CD4-positive, alpha-beta T cell (primary cell): ENCODE data around the gene AFG3L2. TPM values are rescaled to one million over a fixed set of nuclear protein-coding genes. Genes with fewer than 3 reads are reported as not detected.

ENCODE experiments used
- ATAC-seq: fragments of 200-7000 bp; cut with Tn5 transposase; one replicate; pipeline ENCODE4 v1.10.0; 2022; ENCODE audit warnings: mild to moderate bottlenecking; ENCODE audit not compliant: poor library complexity
- CTCF ChIA-PET: fragments of 350-600 bp; sonication (Branson Sonifier 250); formaldehyde crosslinking; loops from one replicate; lab custom pipeline; 2021; ENCODE audit warnings: antibody characterized with exemption, inconsistent platforms; lab: Charles Lee
- POLR2A ChIA-PET: fragments of 350-600 bp; sonication (Branson Sonifier 250); formaldehyde crosslinking; loops from one replicate; lab custom pipeline; 2021; ENCODE audit warnings: antibody characterized with exemption, inconsistent platforms; lab: Charles Lee
- DNase-seq, 14 experiments: peaks; one replicate each; pipeline ENCODE4 v3.0.0-alpha.2; 2013 to 2020; ENCODE audit warnings: mixed read lengths in 2 of 14
- H3K27ac ChIP-seq, 2 donors: one replicate each; pipeline versions ENCODE4 v1.5.1 to v1.7.0; 2013; ENCODE audit warnings: low read length in 2 of 2, low read depth in 1 of 2, mild to moderate bottlenecking in 1 of 2
- H3K27me3 ChIP-seq, 2 experiments: 1 replicate in 1 of 2; 2 replicates in 1 of 2; pipeline versions ENCODE4 v1.6.1 to v1.7.0; 2013; ENCODE audit warnings: low read length in 2 of 2, control low read depth in 1 of 2, mild to moderate bottlenecking in 1 of 2, moderate library complexity in 1 of 2; ENCODE audit not compliant: insufficient read depth in 2 of 2, control insufficient read depth in 1 of 2
- H3K36me3 ChIP-seq: one replicate; pipeline ENCODE4 v1.6.1; 2013; ENCODE audit warnings: low read length, control low read depth; ENCODE audit not compliant: insufficient read depth
- H3K4me1 ChIP-seq: one replicate; pipeline ENCODE4 v1.6.1; 2013; ENCODE audit warnings: low read length, control low read depth; ENCODE audit not compliant: insufficient read depth
- H3K4me3 ChIP-seq: one replicate; pipeline ENCODE4 v1.5.1; 2013; ENCODE audit warnings: mild to moderate bottlenecking, low read length, moderate library complexity
- H3K9me3 ChIP-seq, 2 experiments: 1 replicate in 1 of 2; 2 replicates in 1 of 2; pipeline versions ENCODE4 v1.6.1 to v1.7.0; 2013; ENCODE audit warnings: low read length in 2 of 2, mild to moderate bottlenecking in 2 of 2, control low read depth in 1 of 2, moderate library complexity in 1 of 2; ENCODE audit not compliant: control insufficient read depth in 1 of 2, insufficient read depth in 1 of 2
- H3K27ac Mint-ChIP-seq: one replicate; pipeline ENCODE4 v1.8.0; 2020; ENCODE audit warnings: mixed read lengths
- H3K27me3 Mint-ChIP-seq: one replicate; pipeline ENCODE4 v1.8.0; 2021; ENCODE audit warnings: mixed read lengths
- H3K36me3 Mint-ChIP-seq: one replicate; pipeline ENCODE4 v1.8.0; 2021; ENCODE audit warnings: low read depth, mixed read lengths
- H3K4me1 Mint-ChIP-seq: one replicate; pipeline ENCODE4 v1.8.0; 2021; ENCODE audit warnings: low read depth, mixed read lengths
- H3K4me3 Mint-ChIP-seq: one replicate; pipeline ENCODE4 v1.8.0; 2020; ENCODE audit warnings: mild to moderate bottlenecking, mixed read lengths
- H3K9me3 Mint-ChIP-seq: one replicate; pipeline ENCODE4 v1.8.0; 2020; ENCODE audit warnings: mixed read lengths
- intact Hi-C, 2 experiments: fragments of 100-400 bp; cut with DNase I in 1 of 2; cut with micrococcal nuclease in 1 of 2; formaldehyde crosslinking; loops; one replicate each; pipeline versions ENCODE4 v1.15.1 to v1.9.0; 2023 to 2025; cut with DNase I, micrococcal nuclease
- total RNA-seq, 174 experiments: library from RNA in 2 of 174; stranded (reverse) in 2 of 174; gene quantifications; one replicate each; pipeline ENCODE4 v1.2.3 and lab custom pipeline; 2021 to 2026
- TF ChIP-seq, protein P1 (sequence below): fragments of 200-600 bp; IDR thresholded peaks from one replicate; pipeline ENCODE4 v1.8.0; 2022; ENCODE audit warnings: antibody characterized with exemption, mild to moderate bottlenecking

AFG3L2 gene
- total RNA-seq, 2 experiments from 2014 or later: 40.4 to 46.8 TPM

DNA sequence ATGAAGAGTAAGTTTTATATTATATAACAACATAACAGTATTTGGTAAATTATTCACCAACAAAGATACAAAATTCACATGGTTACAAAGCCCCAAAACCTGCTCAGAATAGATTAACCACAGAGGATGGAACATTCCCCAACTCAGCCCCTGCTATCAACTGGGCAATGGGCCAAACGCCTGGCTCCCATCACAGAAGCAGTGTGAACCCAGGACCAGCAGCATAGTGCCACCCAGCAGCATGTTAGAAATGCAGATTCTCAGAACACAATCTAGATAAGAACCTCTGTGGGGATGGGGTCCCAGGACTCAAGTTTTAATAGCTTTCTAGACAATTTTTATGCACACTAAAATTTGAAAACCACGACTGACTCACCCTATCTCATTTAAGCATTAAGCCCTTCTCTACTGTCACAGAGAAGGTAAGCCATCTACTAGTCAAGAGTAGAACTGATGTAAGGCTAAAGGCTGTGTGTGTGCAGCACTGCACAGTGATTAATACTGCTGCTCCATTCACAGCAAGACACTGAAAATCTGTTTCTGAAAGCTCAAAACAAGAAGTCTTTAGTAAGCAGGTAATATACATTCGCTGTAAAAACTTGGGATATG, 15.2 kb downstream of the AFG3L2 start:
- Histone ChIP-seq H3K36me3 (peaks cover 81% of the 10 kb centered on the region), H3K4me3 (no peak overlapping the region), H3K27me3 (no peaks in the 10 kb centered on the region), H3K9me3 (no peaks in the 10 kb centered on the region), H3K27ac (no peak overlapping the region), H3K4me1 (no peaks in the 10 kb centered on the region)
- no peaks in the 10 kb centered on the region for H3K9me3 Mint-ChIP-seq
- peaks cover 94% of the 10 kb centered on the region for H3K36me3 Mint-ChIP-seq
- H3K4me1 Mint-ChIP-seq: peaks cover under 1% of the 10 kb centered on the region
- intact Hi-C loops: no loop called here
- no peak overlapping the region for H3K4me3 Mint-ChIP-seq
- no peaks in the 10 kb centered on the region for H3K27me3 Mint-ChIP-seq
- DNase-seq (no peak), ATAC-seq (no peak)
- ChIA-PET CTCF (no interaction called here), POLR2A (no interaction called here)
- no peak overlapping the region for H3K27ac Mint-ChIP-seq
- TF ChIP-seq, protein P1, sequence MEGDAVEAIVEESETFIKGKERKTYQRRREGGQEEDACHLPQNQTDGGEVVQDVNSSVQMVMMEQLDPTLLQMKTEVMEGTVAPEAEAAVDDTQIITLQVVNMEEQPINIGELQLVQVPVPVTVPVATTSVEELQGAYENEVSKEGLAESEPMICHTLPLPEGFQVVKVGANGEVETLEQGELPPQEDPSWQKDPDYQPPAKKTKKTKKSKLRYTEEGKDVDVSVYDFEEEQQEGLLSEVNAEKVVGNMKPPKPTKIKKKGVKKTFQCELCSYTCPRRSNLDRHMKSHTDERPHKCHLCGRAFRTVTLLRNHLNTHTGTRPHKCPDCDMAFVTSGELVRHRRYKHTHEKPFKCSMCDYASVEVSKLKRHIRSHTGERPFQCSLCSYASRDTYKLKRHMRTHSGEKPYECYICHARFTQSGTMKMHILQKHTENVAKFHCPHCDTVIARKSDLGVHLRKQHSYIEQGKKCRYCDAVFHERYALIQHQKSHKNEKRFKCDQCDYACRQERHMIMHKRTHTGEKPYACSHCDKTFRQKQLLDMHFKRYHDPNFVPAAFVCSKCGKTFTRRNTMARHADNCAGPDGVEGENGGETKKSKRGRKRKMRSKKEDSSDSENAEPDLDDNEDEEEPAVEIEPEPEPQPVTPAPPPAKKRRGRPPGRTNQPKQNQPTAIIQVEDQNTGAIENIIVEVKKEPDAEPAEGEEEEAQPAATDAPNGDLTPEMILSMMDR: no peak

DNA sequence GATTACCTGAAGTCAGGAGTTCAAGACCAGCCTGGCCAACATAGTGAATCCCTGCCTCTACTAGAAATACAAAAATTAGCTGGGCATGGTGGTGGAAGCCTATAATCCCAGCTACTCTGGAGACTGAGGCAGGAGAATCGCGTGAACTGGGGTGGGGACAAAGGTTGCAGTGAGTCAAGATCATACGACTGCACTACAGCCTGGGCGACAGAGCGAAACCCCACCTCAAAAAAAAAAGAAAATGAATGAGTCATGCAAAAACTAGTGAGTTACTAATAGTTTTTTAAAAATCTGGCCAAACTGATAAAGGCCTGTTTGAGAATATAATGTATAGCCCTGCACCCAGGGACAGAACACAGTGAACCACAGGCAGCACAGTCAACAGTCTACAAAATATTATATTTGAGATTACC, 17.5 kb downstream of the AFG3L2 start:
- Histone ChIP-seq H3K4me3 (no peak overlapping the region), H3K36me3 (peaks cover 73% of the 10 kb centered on the region), H3K27ac (no peak overlapping the region), H3K27me3 (no peaks in the 10 kb centered on the region), H3K9me3 (no peaks in the 10 kb centered on the region), H3K4me1 (no peaks in the 10 kb centered on the region)
- TF ChIP-seq, protein P1: no peak
- POLR2A ChIA-PET: interaction anchor here (1.0 kb wide), 1 partner anchor 18 kb away, joined by 3 read pairs; the partner anchor contains the start of gene AFG3L2
- Mint-ChIP-seq H3K9me3 (no peaks in the 10 kb centered on the region), H3K36me3 (peaks cover 95% of the 10 kb centered on the region), H3K27me3 (no peaks in the 10 kb centered on the region), H3K27ac (no peak overlapping the region), H3K4me1 (no peaks in the 10 kb centered on the region), H3K4me3 (no peak overlapping the region)
- DNase-seq (no peak), ATAC-seq (no peak)
- CTCF ChIA-PET: no interaction called here
- intact Hi-C loops: no loop called here

- H3K4me3 Mint-ChIP-seq: no peak overlapping the region
- H3K36me3 ChIP-seq: peaks cover 65% of the 10 kb centered on the region
- POLR2A ChIA-PET: no interaction called here
- intact Hi-C loops: no loop called here
- DNase-seq (no peak), ATAC-seq (no peak)
- peaks cover 95% of the 10 kb centered on the region for H3K36me3 Mint-ChIP-seq
- CTCF ChIA-PET: no interaction called here
- no peak overlapping the region for H3K27ac ChIP-seq
- H3K27me3 Mint-ChIP-seq: no peaks in the 10 kb centered on the region
- no peak overlapping the region for H3K4me3 ChIP-seq
- no peaks in the 10 kb centered on the region for H3K4me1 Mint-ChIP-seq
- no peaks in the 10 kb centered on the region for H3K9me3 Mint-ChIP-seq
- TF ChIP-seq, protein P1: no peak
- H3K27ac Mint-ChIP-seq: no peak overlapping the region
- H3K9me3 ChIP-seq: no peaks in the 10 kb centered on the region
- H3K27me3 ChIP-seq: no peaks in the 10 kb centered on the region
- H3K4me1 ChIP-seq: no peaks in the 10 kb centered on the region
Observed at GRCh38 chr18:12352188-12352587, 24.8 kb downstream of the AFG3L2 start.
